LNCAP (cell line): ENCODE data around the gene MRPL23.

Source experiments
- TF ChIP-seq, protein P1 (sequence below): fragments of 450-650 bp; IDR thresholded peaks from 2 replicates; pipeline ENCODE4 v1.5.1; 2017; ENCODE audit warnings: mild to moderate bottlenecking

MRPL23 gene

DNA sequence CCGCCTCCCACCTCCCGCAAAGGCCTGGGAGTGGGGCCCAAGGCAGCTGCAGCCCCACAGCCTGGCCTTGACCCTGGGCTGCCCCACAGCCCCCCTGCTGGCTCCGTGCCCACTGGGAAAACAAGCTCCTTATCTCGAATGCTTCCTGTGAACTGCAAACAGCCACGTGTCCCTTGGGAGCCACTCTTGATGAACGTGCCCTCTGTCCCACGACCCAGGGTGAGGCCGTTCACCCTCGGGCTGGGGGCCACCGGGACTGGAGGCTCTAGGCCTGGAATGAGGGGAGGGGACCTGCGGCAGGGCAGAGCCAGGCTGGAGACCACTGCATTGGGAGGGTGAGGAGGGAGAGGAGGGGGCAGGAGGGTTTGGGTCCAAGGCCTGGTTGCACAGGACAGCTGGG lies 41.0 kb downstream of the MRPL23 start:
- TF ChIP-seq, protein P1, sequence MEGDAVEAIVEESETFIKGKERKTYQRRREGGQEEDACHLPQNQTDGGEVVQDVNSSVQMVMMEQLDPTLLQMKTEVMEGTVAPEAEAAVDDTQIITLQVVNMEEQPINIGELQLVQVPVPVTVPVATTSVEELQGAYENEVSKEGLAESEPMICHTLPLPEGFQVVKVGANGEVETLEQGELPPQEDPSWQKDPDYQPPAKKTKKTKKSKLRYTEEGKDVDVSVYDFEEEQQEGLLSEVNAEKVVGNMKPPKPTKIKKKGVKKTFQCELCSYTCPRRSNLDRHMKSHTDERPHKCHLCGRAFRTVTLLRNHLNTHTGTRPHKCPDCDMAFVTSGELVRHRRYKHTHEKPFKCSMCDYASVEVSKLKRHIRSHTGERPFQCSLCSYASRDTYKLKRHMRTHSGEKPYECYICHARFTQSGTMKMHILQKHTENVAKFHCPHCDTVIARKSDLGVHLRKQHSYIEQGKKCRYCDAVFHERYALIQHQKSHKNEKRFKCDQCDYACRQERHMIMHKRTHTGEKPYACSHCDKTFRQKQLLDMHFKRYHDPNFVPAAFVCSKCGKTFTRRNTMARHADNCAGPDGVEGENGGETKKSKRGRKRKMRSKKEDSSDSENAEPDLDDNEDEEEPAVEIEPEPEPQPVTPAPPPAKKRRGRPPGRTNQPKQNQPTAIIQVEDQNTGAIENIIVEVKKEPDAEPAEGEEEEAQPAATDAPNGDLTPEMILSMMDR = no peak

DNA sequence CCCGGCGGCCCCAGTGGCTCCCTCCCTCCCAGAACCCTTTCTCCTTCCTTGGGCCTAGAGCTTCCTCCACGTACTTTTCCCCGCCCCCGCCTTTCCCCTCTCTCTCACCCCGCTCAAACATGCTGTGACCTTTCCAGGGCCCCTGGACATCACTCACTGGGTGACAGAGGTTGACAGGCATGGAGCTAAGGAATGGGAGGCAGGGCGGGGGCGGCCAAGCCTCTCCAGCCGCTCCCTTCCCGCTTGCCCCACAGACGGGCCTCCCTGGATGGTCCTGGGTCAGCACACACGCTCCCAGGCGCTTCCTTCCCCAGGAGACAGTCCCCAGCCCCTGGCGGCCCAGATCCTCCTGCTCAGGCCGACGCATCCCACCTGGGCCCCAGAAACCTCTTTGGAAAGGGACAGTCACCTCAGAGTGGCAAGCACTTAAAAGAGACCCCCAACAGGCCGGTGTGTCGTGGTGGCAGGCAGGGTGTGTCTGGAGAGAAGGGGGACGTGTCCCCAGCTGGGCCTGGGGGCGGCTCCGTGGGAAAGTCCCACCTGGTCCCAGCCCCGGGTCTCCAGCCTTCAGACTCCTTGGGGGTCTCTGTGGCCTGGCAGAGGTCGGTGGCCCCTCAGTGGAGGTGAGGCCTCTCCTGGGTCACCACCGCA lies 41.7 kb downstream of the MRPL23 start:
- TF ChIP-seq, protein P1 = no peak

- TF ChIP-seq, protein P1 = no peak
Observed at GRCh38 chr11:1989953-1990352, 42.8 kb downstream of the MRPL23 start.

- TF ChIP-seq, protein P1 = no peak
Observed at GRCh38 chr11:1990872-1991578, 43.9 kb downstream of the MRPL23 start.

DNA sequence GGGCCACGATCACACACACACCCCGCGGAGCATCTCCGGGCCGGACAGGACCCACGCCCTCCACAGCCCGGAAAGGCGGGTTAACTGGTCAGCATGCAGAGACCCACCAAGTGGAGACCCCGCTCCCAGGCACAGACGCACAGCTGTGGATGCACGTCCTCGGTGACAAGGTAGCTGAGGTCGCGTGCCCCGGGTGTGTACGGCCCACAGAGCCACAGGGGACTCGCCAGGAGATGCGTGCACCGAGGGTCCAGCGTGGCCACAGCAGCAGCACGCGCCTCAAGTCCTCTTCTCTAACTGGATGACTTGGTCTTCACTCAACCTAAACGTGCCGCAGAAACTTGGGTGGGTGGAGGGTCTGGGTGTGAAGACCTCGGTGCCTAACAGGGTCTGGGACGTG lies 45.0 kb downstream of the MRPL23 start:
- TF ChIP-seq, protein P1 = no peak

DNA sequence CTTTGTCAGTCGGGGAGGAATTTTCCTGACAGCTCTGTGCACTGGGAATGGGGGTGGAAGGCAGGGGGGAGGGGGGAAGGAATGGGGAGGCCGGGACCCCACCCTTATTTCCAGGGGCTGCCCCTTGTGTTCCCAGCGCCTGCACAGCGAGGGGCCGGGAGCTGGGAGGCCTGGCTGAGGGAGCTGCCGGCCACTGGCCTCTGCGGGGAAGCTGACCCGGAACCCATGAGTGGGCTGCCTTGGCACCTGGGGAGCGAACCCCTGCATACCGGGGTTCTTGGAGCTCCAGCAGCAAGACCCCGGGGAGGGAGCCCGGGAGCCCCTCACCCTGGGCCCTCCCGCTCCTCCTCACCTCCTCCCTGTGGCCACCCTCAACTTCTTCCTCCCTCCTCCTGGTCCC lies 47.0 kb downstream of the MRPL23 start:
- TF ChIP-seq, protein P1 = no peak

- TF ChIP-seq, protein P1 = no peak
Observed at GRCh38 chr11:1997755-1998154, 50.6 kb downstream of the MRPL23 start, which contains the start of gene H19. Gene H19 (minus strand): TSS chr11:1997842.
